Kidney (tissue), 14 donors: ENCODE data around the gene PRXL2B. TPM values are rescaled to one million over a fixed set of nuclear protein-coding genes. Genes with fewer than 3 reads are reported as not detected.
A peak's percentile ranks its signal among the peaks of the same experiment; 100 is the strongest.

Experiments used
- DNase-seq, 5 donors: peaks; one replicate each; pipeline ENCODE4 v3.0.0-alpha.2; 2013 to 2020
- FAIRE-seq: peaks from 2 replicates; lab custom pipeline; 2012; peaks lifted over from hg19 to GRCh38; lab: Jason Lieb, UNC
- H3K27ac ChIP-seq, 2 donors: one replicate each; pipeline ENCODE4 v1.7.0; 2013; ENCODE audit warnings: low read depth in 2 of 2, low read length in 2 of 2, inconsistent platforms in 1 of 2
- H3K27me3 ChIP-seq: one replicate; pipeline ENCODE4 v1.7.1; 2013; ENCODE audit warnings: low read length, inconsistent platforms; ENCODE audit not compliant: control insufficient read depth, insufficient read depth
- H3K36me3 ChIP-seq, 3 donors: one replicate each; pipeline versions ENCODE4 v1.7.0 to v1.7.1; 2013; ENCODE audit warnings: low read length in 3 of 3, control low read depth in 1 of 3, inconsistent platforms in 1 of 3; ENCODE audit not compliant: insufficient read depth in 3 of 3, control insufficient read depth in 2 of 3
- H3K4me1 ChIP-seq, 3 donors: one replicate each; pipeline versions ENCODE4 v1.7.0 to v1.7.1; 2013; ENCODE audit warnings: low read length in 3 of 3, inconsistent platforms in 1 of 3, low read depth in 1 of 3; ENCODE audit not compliant: control insufficient read depth in 2 of 3, insufficient read depth in 2 of 3
- H3K4me3 ChIP-seq, 3 donors: one replicate each; pipeline versions ENCODE4 v1.7.0 to v1.8.1; 2013; ENCODE audit warnings: low read length in 3 of 3, control low read depth in 1 of 3, inconsistent platforms in 1 of 3
- H3K9ac ChIP-seq, 3 donors: one replicate each; pipeline versions ENCODE4 v1.7.0 to v1.7.1; 2013; ENCODE audit warnings: low read length in 3 of 3, control low read depth in 1 of 3, inconsistent platforms in 1 of 3
- H3K9me3 ChIP-seq, 3 donors: one replicate each; pipeline versions ENCODE4 v1.7.0 to v1.7.1; 2013; ENCODE audit warnings: low read length in 3 of 3, control low read depth in 1 of 3, inconsistent platforms in 1 of 3; ENCODE audit not compliant: control insufficient read depth in 2 of 3, insufficient read depth in 1 of 3
- intact Hi-C: fragments of 100-400 bp; cut with DNase I; formaldehyde crosslinking; loops from one replicate; pipeline ENCODE4 v1.11.1; 2022
- polyA plus RNA-seq: library from polyadenylated mRNA; stranded (reverse); fragments of 350-450 nt; fragmentation: Illumina TruSeq; extraction: RNeasy Lipid Tissue Mini Kit (QIAGEN cat#74804); gene quantifications from one replicate; pipeline ENCODE4 v1.2.3, GENCODE V29; 2014; ENCODE audit warnings: low read depth, low replicate concordance; ENCODE audit not compliant: insufficient read depth
- total RNA-seq: library from RNA; stranded (reverse); fragmentation: NEBNext Ultra II Directional; extraction: Animal tissue kit (Norgen Biotek cat#: 25700); gene quantifications from one replicate; pipeline ENCODE4 v1.2.1, GENCODE V29; 2021
- TF ChIP-seq, protein P1 (sequence below): IDR thresholded peaks from 3 replicates; pipeline ENCODE4 v1.5.1; 2012; ENCODE audit warnings: mild to moderate bottlenecking, moderate library complexity, borderline replicate concordance; ENCODE audit not compliant: insufficient read depth; ENCODE audit errors: extremely low read depth
- donor health status: control.
- donor health status: control.
- donor health status: control.
- donor health status: control.
- donor health status: control.
- donor health status: DM: yes; HTN: yes; CAD: no.
- donor health status: Normal renal cell carcinoma (clear cell type).

The PRXL2B gene
- total and polyA plus RNA-seq, 2 donors from 2014 or later: 25.6 to 39.5 TPM

DNA sequence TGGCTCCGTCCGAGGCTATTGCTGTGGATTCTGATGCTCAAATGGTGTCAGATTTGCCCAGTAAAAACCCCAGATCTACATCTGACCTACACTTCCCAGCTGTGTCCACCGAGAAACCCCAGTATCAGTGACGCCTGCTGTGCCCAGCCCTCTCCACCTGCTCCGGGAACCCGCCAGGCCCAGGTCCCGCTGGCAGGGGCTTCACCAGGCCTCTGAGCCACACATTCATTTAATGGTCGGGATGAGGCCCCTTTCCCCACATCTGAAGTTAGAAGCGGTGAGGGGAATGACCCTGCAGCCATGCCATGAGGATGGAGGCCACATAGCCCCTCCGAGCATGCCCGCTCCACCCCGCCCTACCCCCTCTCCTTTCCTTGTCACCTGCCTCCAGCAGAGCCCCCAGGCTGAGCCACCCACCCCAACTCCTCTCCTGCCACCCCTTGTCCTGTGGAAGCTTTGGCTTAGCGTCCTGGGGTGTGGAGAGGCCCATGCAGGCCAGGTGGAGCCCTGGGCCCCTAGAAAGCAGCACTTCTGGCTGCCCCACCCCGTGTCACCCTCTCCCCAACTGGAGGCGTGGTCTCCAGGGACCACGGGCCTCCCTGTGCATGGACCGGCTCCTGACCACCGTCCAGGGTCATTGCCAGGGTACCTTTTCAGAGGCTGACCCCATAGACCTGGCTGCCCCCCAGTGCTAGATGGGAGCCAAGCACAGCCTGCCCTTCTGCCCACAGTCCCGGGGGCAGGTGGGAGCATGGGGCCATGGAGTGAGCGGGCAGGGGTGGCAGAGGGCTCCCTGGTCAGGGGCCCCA, 22.4 kb upstream of the PRXL2B start:
- Histone ChIP-seq H3K36me3 (no peaks in the 10 kb centered on the region), H3K9ac (no peak overlapping the region), H3K4me3 (no peak overlapping the region), H3K9me3 (no peaks in the 10 kb centered on the region), H3K27me3 (no peaks in the 10 kb centered on the region), H3K27ac (no peak overlapping the region), H3K4me1 (no peaks in the 10 kb centered on the region)
- FAIRE-seq: no peak
- intact Hi-C loops: no loop called here
- peak in 1 of 5 donors; percentile 77 for DNase-seq
- TF ChIP-seq, protein P1, sequence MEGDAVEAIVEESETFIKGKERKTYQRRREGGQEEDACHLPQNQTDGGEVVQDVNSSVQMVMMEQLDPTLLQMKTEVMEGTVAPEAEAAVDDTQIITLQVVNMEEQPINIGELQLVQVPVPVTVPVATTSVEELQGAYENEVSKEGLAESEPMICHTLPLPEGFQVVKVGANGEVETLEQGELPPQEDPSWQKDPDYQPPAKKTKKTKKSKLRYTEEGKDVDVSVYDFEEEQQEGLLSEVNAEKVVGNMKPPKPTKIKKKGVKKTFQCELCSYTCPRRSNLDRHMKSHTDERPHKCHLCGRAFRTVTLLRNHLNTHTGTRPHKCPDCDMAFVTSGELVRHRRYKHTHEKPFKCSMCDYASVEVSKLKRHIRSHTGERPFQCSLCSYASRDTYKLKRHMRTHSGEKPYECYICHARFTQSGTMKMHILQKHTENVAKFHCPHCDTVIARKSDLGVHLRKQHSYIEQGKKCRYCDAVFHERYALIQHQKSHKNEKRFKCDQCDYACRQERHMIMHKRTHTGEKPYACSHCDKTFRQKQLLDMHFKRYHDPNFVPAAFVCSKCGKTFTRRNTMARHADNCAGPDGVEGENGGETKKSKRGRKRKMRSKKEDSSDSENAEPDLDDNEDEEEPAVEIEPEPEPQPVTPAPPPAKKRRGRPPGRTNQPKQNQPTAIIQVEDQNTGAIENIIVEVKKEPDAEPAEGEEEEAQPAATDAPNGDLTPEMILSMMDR: no peak

DNA sequence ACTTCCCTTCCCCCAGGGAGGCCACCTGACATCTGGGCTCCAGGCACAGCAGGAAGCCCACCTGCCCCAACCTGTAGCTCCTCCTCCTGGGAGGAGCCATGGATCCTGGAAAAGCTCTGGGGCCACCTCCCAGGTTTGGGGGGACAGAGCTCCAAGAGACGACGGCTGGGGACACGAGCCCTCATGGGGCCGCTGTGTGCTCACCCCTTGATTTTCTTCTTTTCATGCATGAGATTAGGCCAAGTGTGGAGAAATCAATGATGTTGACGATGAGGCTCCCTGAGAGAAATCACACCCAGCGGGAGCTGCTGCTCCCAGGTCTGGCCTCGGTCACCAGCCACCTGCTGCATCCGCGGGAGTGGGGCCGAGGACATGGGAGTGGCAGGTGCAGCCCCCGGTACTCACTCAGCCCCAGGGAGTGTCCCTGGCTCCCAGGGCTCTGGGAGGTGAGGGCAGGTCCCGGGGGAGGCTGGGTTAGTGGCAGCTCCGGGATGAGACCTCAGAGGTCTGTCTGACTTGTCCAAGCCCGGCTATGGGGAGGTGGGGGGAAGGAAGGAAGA, 21.7 kb upstream of the PRXL2B start:
- Histone ChIP-seq H3K9ac (no peak overlapping the region), H3K27ac (no peak overlapping the region), H3K9me3 (no peaks in the 10 kb centered on the region), H3K27me3 (no peaks in the 10 kb centered on the region), H3K4me1 (no peaks in the 10 kb centered on the region), H3K36me3 (no peaks in the 10 kb centered on the region), H3K4me3 (no peak overlapping the region)
- DNase-seq (peak in 1 of 5 donors; percentile 75), FAIRE-seq (no peak)
- TF ChIP-seq, protein P1: no peak
- intact Hi-C loops: no loop called here

DNA sequence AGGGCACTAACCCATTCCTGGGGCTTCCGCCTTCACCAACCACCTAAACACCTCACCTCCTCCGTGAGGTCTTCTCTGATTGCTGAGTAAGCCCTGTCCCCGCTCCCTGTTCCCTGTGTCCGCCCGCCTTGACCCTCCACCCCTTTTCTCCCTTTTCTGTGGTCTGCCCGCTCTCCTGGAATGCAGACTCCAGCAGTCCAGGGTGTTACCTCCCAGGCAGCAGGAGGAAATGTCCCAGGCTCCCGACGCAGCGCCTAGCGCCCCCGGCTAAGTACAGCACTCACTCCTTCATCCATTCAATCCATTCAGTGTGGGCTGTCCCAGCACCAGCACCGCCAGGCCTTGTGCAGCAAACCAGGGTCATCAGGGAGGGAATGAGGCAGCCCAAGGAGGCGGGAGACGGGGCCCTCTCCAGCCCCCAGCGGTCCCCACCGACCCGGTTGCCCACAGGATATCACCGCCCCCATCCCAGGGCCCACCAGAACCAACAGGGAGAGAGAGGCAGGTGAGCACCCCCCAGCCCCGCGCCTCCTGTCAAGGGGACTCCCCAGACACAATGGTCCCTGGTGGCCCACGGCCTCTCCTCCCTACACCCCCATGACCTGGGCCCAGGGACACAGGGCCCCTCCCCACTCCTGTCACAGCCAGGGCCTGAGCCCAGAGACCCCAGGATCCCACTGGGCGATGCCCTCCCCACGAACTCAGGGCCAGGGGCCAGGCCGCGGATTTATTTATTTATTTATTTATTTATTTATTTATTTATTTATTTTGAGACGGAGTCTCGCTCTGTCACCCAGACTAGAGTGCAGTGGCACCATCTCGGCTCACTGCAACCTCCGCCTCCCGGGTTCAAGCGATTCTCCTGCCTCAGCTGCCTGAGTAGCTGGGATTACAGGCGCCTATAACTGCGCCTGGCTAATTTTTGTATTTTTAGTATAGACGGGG, 20.2 kb upstream of the PRXL2B start:
- no peak overlapping the region for H3K9ac ChIP-seq

More for the DNA sequence above, 20.2 kb upstream of the PRXL2B start:
- H3K9me3 ChIP-seq: no peaks in the 10 kb centered on the region
- no peak overlapping the region for H3K4me3 ChIP-seq
- H3K27me3 ChIP-seq: no peaks in the 10 kb centered on the region
- no peak for FAIRE-seq
- DNase-seq: peak in 3 of 5 donors; percentile 65 to 83 (median 66)
- no peaks in the 10 kb centered on the region for H3K36me3 ChIP-seq
- H3K27ac ChIP-seq: no peak overlapping the region
- intact Hi-C loops: no loop called here
- TF ChIP-seq, protein P1: no peak
- no peaks in the 10 kb centered on the region for H3K4me1 ChIP-seq
